ENCODE results near the gene TANC1. TPM values are rescaled to one million over a fixed set of nuclear protein-coding genes. Genes with fewer than 3 reads are reported as not detected.

The TANC1 gene
- total and polyA plus RNA-seq, 2 donors (not counting 3 experiments of a cell fraction or from before 2014, with no cell fraction given), result 58.9 to 99.4 TPM

DNA sequence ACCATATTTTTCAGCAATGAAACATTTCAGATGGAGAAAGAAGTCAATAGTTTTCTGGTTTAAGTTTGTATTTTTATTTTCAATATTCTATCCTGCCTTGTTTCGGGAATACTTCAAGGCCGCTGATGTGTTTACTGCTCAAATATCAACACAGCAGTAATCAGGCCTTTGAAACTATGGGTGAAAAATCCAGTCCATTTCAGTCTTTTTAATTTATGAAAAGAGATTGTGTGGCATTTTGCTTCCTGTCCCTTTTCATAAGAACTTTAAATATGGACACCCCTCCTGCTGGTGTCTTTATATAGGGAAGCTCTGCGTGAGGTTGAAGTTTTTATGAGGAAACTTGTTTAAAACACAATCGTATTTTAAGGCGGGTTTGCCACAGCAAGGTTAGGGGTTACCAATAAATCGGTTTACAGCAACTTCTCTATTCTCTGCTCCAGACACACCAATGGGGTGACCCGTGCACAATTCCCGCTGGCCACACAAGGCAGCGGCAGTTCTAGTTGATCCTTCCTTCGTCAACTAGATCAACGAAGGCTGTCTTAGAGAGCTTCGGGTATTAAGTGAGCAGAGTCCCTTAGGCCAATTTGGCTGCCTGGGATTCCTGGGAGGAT is 1.2 kb upstream of the TANC1 start:
- intact Hi-C loops (cut with micrococcal nuclease), result no loop called here
- Histone ChIP-seq H3K27ac (ENCODE audit: insufficient read depth, low read depth, low read length) (no peak overlapping the region), H3K9ac (replicated peaks; ENCODE audit: extremely low read depth, insufficient read depth, low read length) (peak overlapping the region; percentile 87), H3K9me1 (replicated peaks; ENCODE audit: control insufficient read depth, extremely low read depth, insufficient read depth, low read length) (no peaks in the 10 kb centered on the region), H3K36me3 (ENCODE audit: control insufficient read depth in 2 of 2, extremely low read depth in 1 of 2, insufficient read depth in 2 of 2, low read length in 2 of 2) (no peaks in the 10 kb centered on the region), H3K4me2 (ENCODE audit: insufficient read depth, low read length) (peak overlapping the region; percentile 77), H2AFZ (ENCODE audit: low read depth, low read length) (peak overlapping the region; percentile 51), H4K20me1 (replicated peaks; ENCODE audit: control insufficient read depth, extremely low read depth, insufficient read depth, low read length) (peaks cover 10% of the 10 kb centered on the region), H3K27me3 (ENCODE audit: control insufficient read depth in 2 of 2, insufficient read depth in 2 of 2, low read length in 2 of 2) (no peaks in the 10 kb centered on the region), H3K4me3 (replicated peaks in 1 of 3; ENCODE audit: insufficient read depth in 1 of 3, low read depth in 1 of 3, low read length in 3 of 3) (peak overlapping the region in 1 of 3 experiments; percentile 41), H3K9me3 (replicated peaks; ENCODE audit: control insufficient read depth, insufficient read depth, low read length) (no peaks in the 10 kb centered on the region), H3K79me2 (ENCODE audit: control insufficient read depth, insufficient read depth, low read length) (peaks cover 37% of the 10 kb centered on the region), H3K4me1 (ENCODE audit: control insufficient read depth, extremely low read depth, insufficient read depth, low read length) (peaks cover 27% of the 10 kb centered on the region)
- no peak for FAIRE-seq
- CTCF ChIA-PET, result interaction anchor here (1.0 to 3.8 kb wide), 5 partner anchors 10 to 152 kb away, joined by 3 to 40 read pairs (median 8); no protein-coding TSS in a partner anchor
- no TSS peak for BruUV-seq (replicated peaks)
- DNase-seq (ENCODE audit: low read depth, low spot score), result no peak
- dilution Hi-C loops (cut with MboI; ENCODE audit: extremely low pct_ligation_motif_present, low sequenced_read_pairs), result no loop called here
- POLR2A ChIA-PET, result no interaction called here
- TF ChIP-seq, protein P1, sequence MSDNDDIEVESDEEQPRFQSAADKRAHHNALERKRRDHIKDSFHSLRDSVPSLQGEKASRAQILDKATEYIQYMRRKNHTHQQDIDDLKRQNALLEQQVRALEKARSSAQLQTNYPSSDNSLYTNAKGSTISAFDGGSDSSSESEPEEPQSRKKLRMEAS (IDR thresholded peaks at IDR 0.05; ENCODE audit: insufficient read depth, insufficient read length), result no peak
- TF ChIP-seq FOS (IDR thresholded peaks at IDR 0.05; ENCODE audit: borderline replicate concordance, insufficient read depth, low read length) (no peak), POLR2A (IDR thresholded peaks at IDR 0.05; ENCODE audit: low read depth, low read length) (no peak), POLR2AphosphoS5 (IDR thresholded peaks at IDR 0.05; ENCODE audit: insufficient read depth, low read depth, low read length) (no peak), GATA2 (IDR thresholded peaks at IDR 0.05; ENCODE audit: insufficient read depth, insufficient read length, low read depth, low read length) (no peak), MYC (IDR thresholded peaks at IDR 0.05; ENCODE audit: low read depth, low read length) (no peak), JUN (IDR thresholded peaks at IDR 0.05; ENCODE audit: borderline replicate concordance, insufficient read depth, insufficient read length, low read depth) (no peak), EZH2 (IDR thresholded peaks at IDR 0.05; ENCODE audit: borderline replicate concordance, low read depth, low read length, severe bottlenecking) (no peak)
- TF ChIP-seq, protein P2, sequence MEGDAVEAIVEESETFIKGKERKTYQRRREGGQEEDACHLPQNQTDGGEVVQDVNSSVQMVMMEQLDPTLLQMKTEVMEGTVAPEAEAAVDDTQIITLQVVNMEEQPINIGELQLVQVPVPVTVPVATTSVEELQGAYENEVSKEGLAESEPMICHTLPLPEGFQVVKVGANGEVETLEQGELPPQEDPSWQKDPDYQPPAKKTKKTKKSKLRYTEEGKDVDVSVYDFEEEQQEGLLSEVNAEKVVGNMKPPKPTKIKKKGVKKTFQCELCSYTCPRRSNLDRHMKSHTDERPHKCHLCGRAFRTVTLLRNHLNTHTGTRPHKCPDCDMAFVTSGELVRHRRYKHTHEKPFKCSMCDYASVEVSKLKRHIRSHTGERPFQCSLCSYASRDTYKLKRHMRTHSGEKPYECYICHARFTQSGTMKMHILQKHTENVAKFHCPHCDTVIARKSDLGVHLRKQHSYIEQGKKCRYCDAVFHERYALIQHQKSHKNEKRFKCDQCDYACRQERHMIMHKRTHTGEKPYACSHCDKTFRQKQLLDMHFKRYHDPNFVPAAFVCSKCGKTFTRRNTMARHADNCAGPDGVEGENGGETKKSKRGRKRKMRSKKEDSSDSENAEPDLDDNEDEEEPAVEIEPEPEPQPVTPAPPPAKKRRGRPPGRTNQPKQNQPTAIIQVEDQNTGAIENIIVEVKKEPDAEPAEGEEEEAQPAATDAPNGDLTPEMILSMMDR (IDR thresholded peaks at IDR 0.05; ENCODE audit: extremely low read depth in 1 of 2, insufficient read depth in 1 of 2, low read depth in 1 of 2, low read length in 2 of 2), result no peak
